GM13976 (cell line): ENCODE data around the gene ATP5MK.

ENCODE experiments used
- DNase-seq: peaks from one replicate; pipeline ENCODE4 v3.0.0; 2012; ENCODE audit warnings: low spot score
- in situ Hi-C: fragments of 300-500 bp; cut with MboI; formaldehyde crosslinking; loops from one replicate; pipeline ENCODE4 v1.12.0; 2022; ENCODE audit warnings: low sequenced_read_pairs, mixed read lengths, inconsistent platforms; ENCODE audit not compliant: unreplicated experiment
- TF ChIP-seq, protein P1 (sequence below): IDR thresholded peaks from 2 replicates; pipeline ENCODE4 v1.5.1; 2012; ENCODE audit warnings: borderline replicate concordance, mild to moderate bottlenecking; ENCODE audit not compliant: insufficient read depth; ENCODE audit errors: extremely low read depth, missing control alignments, control extremely low read depth

The ATP5MK gene, protein sequence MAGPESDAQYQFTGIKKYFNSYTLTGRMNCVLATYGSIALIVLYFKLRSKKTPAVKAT

DNA sequence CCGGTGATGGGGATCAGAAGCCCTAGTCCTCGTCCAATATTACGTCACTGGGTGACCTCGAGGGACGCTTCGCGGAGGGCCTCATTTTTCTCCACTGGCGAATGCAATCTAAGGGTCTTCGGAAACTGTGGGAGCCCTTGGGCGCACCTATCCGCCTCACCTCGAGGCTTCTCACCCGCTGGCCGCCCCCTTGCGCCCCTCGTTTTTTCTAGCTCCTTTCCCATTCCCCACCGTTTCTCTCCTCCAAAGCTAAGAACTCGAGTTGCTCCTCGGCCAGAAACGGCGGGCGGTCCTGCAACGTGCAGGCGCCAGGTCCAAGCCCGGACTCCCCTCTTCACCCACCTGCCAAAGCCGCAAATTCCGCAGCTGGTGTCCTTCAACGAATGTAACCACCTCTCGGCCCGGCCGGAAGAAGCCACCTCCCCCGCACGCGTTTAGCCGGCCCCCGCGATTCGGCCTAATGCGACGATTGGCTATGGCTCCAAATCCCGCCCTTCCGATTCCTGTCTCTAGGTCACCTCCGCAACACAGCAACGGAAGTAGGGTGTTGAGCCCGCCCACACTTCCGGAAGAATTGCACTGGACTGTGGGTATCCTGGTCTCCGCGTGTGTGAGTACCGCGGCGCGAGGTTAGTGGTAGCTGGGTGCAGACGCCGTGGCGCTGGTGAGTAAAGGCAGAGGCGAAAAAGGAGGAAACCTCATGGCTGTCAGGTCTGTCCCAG is at the start of gene ATP5MK, which contains the start of gene PDCD11:
ATP5MK (minus strand) TSS at position 409 of the 722 bp plus-strand sequence. CDS start 4,018 bp downstream, outside the sequence.
PDCD11 (plus strand) TSS at position 560 of the 722 bp plus-strand sequence. CDS start 1,801 bp downstream, outside the sequence.
- in situ Hi-C loops = no loop called here
- TF ChIP-seq, protein P1, sequence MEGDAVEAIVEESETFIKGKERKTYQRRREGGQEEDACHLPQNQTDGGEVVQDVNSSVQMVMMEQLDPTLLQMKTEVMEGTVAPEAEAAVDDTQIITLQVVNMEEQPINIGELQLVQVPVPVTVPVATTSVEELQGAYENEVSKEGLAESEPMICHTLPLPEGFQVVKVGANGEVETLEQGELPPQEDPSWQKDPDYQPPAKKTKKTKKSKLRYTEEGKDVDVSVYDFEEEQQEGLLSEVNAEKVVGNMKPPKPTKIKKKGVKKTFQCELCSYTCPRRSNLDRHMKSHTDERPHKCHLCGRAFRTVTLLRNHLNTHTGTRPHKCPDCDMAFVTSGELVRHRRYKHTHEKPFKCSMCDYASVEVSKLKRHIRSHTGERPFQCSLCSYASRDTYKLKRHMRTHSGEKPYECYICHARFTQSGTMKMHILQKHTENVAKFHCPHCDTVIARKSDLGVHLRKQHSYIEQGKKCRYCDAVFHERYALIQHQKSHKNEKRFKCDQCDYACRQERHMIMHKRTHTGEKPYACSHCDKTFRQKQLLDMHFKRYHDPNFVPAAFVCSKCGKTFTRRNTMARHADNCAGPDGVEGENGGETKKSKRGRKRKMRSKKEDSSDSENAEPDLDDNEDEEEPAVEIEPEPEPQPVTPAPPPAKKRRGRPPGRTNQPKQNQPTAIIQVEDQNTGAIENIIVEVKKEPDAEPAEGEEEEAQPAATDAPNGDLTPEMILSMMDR = no peak
- peak; percentile 97 for DNase-seq

DNA sequence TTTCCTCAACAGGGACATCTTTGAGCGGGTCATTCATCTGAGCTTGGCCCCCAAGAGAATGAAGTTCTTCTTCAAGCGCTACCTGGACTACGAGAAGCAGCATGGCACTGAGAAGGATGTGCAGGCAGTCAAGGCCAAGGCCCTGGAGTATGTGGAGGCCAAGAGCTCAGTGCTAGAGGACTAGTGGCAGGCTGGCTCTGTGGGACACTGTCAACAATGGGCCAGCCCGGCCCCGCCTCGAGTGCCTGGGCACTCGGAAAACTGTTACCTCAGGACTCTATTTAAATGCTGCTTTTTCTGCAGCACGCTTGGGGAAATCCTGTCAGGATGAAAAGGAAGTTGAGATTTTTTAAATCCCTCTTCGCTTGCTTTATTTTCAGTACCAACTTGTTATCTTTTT is 49.1 kb upstream of the ATP5MK start:
- in situ Hi-C loops = no loop called here
- TF ChIP-seq, protein P1 = no peak
- DNase-seq = no peak

DNA sequence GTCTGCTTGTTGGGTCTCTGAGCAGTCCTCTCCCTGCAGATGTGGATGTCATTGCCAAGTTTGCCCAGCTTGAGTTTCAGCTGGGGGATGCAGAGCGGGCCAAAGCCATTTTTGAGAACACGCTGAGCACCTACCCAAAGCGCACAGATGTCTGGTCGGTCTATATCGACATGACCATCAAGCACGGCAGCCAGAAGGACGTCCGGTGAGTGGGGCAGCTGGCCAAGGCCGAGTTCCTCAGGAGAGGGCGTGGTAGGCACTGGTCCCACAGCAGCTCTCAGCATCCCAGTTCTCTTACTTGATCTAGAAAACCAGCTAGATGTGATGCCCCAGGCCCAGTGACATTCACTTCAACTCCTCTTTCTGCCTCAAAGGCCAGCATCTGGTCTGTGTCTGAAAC is 48.2 kb upstream of the ATP5MK start:
- DNase-seq = no peak
- TF ChIP-seq, protein P1 = no peak
- in situ Hi-C loops = no loop called here

DNA sequence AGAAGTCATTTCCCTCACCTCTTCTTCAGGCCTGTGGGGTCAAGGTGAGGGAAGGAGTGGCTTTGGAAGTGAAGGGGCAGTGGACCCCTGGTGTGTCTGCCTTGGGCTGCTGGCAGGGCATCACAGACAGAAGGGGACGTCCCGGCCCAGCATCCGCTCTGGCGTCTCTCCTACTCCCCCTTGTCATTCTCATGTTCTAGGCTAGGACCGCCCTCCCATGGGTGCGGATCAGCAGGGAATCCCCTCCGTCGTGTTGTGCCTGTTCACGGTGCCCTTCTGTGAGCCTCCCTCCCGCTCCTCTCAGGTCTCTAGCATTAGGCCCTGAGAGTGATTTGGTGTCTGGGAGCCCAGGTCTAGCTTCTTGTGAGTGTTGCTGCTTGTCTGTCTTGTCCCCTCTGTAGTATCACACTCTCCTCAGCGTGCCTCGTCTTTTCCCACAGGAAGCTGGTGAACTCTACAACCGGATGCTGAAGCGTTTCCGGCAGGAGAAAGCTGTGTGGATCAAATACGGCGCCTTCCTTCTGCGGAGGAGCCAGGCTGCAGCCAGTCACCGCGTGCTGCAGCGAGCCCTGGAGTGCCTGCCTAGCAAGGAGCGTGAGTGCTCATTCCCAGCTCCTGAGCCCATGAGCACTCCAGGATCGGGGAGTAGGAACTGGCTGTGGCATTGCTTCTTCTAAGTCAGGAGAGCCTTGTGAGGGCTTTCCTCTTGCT is 47.4 kb upstream of the ATP5MK start:
- TF ChIP-seq, protein P1 = no peak
- DNase-seq = no peak
- in situ Hi-C loops = no loop called here

DNA sequence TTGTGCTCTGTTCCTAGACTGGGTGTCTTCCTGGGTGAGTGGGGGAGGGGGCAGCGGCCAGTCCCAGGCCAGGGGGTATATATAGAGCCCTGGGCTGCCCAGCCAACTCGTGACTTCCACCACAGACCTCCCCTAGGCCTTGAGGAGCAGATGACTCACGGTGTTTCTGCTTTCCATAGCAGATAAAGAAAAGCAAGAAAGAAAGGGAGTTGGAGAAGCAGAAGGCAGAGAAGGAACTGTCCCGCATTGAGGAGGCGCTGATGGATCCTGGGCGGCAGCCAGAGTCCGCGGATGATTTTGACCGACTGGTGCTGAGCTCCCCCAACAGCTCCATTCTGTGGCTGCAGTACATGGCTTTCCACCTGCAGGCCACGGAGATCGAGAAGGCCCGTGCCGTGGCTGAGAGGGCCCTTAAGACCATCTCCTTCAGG is 45.8 kb upstream of the ATP5MK start:
- in situ Hi-C loops = no loop called here
- TF ChIP-seq, protein P1 = no peak
- DNase-seq = no peak

DNA sequence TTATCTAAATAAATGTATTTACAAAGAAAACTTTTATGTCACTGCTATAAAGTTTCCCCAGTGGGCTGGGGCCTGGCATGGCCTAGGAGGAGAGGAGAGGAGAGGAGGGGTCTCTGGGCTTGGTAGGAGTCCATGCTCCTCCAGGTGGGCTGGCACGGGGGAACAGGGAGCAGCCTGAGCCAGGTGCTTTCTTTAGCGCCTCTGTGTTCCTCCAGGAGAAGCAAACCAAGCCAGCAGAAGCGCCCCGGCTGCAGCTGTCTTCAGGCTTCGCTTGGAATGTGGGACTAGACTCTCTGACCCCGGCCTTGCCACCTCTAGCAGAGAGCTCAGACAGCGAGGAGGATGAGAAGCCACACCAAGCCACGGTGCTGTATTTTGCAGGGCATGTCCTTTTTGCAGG is 45.3 kb upstream of the ATP5MK start:
- in situ Hi-C loops = no loop called here
- no peak for DNase-seq
- TF ChIP-seq, protein P1 = no peak
